Hematopoietic multipotent progenitor cell treated with erythropoietin and hydrocortisone succinate and interleukin-3 and kit ligand, for 15 days (in vitro differentiated cells): ENCODE results near the gene CD58.

Experiments
- DNase-seq: peaks from one replicate; pipeline ENCODE4 v3.0.0-alpha.2; 2015; ENCODE audit warnings: low spot score

Gene CD58

DNA sequence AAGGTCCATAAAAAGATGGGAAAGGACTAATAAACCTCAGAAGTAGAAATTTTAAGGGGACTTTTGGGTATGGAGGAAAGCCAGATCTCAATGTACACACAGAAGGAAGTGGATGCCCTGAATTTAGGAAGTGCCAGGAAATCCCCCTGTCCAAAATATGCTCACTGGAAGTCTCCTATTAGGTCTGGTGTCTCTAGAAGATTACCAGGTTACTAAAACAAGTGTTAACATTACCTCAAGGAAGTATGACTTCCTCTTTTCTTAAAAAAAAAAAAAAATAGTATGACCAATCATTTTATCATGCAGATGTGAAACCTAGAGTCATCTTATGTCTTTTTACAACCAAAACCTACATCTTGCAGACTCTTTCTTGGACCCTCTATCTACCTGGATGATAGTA, 30.7 kb downstream of the CD58 start:
- DNase-seq, result no peak

DNA sequence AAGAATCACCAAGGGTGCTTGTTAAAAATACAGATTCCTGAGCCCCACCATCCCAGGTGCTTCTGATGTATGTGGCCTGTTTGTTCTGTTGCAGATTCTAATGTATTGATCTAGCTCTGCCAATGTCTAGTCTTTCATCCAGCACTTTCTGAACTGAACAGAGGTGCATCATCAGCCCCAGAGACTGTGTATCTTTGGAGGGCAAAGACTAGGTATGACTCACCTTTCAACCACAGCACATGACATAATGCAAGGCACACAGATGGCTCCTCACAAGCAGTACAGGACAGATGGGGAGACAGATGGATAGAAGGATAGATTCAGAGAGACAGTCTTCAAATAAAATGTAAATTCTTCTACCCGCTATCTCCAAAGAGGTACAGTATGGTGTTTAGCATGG, 32.3 kb downstream of the CD58 start:
- DNase-seq, result peak; percentile 34

DNA sequence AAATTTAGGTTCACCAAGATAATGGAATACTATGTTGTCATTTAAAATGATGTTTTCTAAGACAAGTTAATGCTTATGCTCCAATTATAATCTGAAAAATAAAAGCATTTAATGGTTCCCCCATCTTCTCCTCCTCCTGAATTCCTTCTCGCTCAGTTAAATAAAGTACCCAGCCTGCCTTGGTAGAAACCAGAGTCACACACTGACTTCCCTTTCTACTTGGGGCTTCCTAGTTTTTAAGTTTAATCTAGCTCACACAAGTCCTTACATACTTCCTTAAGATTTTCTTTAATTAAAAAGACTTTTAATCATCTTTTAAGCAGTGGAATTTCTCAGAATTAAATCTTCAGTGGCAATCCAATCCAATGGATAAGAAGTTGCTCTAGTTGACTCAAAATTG, 32.9 kb downstream of the CD58 start:
- no peak for DNase-seq

DNA sequence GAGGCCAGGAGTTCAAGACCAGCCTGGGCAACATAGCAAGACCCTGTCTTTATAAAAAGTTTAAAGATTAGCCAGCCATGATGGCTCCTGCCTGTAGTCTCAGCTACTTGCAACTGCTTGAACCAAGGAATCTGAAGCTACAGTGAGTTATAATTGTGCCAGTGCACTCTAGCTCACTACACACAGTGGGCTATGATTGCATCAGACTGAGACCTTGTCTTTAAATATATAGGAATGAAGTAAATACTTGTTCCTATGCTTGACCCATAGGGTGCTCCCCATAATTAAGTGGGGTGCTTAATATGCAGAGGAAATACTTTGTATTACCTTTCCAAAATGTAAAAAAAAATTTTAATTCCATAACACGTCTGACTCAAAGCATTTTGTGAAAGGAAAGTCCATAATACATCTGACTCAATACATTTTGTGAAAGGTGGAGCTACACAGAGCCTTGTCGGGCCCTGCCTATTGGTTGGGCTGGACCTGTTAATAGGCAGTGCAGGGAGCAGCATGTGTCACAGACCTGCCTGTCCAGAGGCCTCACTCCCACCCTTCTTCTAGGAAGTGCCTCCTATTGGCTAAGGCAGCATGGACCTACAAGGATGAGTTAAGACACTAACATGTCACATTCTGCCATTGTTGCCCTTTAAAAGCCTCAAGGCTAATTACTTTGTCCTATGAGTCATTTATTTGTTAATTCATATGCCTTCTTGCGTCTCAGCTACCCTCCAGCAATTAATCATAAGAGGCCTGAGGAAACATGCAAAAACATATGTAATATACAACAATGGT, 33.6 kb downstream of the CD58 start:
- peak; percentile 22 for DNase-seq

DNA sequence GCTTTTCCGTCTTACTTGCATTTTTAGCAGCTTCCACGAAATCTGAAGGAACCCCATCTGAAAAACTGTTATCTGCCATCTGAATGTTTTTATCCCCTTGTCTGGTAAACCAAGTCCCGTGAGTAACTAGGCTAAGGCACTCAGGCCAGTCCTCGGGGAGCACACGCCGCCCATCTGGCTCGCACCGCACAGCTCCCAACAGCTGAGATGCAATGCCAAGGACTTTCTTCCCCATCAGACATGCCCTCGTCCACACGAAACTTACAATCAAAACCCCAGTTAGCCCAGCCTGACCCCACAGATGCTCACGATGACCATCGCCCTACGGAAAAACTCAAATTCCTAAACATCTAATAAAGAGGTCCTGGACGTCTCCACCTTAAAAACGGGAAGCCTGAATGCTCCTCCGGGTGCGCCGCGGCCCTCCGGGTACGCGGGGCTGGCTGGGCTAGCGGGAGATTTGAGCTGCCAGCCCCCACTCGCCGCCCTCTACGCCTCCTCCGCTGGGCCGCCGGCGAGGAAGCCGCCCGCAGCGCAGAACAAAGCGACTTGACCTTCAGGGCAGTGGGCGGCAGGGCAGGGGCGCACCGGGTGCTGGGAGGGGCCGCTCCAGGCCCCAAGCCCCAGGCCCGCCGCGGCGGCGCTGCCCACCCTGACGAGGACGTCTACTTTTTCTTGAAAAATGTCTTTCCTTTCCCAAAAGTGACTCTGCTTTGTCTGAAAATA, 36.6 kb downstream of the CD58 start:
- no peak for DNase-seq

DNA sequence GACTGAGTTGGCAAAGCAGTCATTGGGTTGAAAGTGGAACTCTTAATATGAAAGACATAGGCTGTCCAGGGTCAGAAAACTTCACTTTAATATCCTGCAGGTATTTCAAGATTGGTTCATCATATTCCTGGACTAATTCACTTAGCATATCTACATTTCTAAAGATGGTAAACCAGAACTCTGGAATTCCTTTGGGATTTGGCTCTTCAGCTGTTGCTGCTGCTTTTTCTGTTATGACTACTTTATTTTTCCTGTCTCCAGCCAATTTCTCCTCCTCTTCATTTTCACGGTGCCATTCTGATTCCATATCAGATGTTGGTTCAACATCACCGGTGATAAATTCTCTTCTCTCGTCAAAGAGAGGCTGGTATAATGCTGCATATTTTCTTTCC, 37.4 kb downstream of the CD58 start:
- DNase-seq, result no peak

DNA sequence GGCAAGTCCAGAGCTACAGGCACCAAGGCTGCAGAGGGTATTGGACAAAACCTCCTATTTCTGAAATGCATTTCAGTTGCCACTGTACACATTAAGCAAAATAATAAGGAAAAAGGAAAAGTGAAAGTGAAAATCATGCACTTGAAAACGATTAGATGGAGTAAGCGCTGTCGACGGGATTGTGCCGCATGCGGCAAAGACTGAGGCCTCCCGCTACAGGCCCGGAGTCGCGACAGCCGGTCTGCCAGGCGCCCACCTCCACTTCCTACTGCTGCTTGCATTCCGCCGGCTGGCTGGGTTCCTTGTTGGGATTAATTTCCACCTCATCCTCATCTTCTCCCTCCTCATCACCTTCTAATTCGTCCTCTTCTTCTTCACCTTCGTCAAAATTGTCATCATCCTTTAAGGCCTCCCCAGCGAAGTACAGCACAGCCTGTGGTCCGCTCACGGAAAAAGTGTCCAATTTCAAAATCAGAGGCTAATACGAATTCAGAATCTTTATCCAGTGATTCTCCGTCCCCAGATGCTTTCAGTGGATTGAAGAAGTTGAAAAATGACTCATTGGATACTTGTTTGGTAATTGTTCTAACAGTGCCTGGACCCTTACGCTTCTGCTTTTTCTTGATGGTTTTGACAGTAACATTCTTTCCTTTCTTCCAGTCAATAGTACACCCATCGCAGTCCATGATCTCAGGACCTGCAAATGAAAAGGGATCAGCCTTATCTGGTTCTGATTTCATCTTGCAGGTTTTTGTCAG, 38.0 kb downstream of the CD58 start:
- DNase-seq, result no peak

DNA sequence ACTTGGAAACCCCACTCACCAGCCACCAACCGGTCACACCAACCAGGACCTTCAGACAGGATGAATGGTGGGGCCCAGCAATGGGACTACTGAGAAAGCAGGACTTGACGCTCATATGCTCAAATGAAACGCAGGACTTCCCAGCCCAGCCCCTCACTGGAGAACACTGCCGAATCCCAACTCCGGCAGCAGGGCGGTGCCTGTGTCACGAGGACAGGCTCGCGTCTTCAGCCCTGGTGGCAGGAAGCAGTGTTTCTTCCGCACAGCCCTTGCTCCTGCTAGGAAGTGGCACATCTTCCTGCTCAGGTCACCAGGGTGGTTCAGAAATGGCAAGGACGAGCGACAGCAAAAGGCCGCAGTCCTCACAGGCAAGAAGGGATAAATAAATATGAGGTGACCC, 38.9 kb downstream of the CD58 start:
- no peak for DNase-seq

DNA sequence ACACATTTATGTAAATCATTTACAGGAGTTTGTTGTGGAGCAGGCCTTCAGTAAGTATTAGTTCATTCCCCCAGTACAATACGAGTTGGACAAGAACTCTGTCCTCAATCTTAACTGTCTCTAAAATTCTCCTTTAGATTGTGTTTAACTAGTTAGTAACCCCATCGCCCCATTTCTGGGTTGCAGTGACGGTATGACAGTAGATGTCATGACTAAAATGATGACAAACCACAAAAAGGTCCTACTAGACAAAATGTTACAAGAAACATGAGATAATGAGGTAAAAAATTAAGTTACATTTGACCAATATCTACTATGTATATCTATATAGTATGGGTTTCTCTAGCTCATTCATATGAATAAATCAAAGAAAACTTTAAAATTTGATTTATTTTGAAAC, 41.1 kb downstream of the CD58 start:
- DNase-seq, result no peak

DNA sequence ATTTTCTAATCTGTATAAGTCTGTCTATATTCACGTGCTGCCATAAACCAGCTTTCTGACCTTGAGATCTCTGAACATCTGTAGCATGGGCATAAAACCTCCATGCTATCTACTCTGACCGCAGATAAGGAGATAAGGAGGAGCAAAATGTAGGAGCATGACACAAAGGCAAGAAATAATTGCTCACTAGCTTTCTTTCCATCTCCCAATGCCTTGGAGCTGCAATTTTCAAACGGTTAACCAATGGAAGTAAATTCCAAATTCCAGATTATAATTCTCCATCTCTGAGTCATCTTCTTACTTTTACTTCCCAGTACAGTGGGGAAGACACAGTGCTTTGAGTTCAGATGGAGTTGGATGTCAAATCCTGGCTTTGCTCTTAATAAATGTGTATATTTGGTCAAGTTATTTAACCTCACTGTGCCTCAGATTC, 41.6 kb downstream of the CD58 start:
- no peak for DNase-seq

DNA sequence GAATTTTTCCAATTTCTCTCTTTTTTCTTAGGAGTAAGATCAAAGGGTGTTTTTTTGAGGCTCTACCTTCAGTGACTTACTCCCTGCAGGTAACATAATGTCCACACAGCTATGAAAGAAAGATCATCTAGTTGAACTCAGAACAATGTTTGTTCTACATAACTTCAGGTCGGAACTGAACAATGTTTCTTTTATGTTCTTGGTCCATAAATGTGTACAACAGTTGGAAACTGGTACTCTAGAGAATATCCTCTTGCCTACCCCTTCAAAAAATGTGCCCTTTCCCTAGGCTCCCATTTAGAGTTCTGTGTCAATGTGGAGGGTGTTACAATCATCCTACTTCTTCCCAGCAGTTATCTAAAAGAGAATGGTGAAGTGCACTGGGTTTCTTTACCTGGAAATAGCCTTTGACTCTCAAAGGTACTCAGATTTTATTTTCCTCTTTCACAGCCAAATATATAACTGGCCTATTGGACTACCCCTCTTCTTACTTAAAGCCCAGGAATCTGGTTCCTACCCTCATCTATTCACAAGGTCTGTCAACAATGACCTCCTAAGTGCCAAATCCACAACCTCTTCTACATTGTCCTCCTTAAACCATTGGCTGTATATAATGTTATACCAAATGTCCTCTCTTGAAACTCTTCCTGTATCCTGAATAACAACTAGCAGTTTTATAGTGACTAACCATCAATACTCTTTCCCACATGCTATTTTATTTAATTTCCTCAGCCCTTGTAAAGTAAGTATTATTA, 42.3 kb downstream of the CD58 start:
- DNase-seq, result no peak

DNA sequence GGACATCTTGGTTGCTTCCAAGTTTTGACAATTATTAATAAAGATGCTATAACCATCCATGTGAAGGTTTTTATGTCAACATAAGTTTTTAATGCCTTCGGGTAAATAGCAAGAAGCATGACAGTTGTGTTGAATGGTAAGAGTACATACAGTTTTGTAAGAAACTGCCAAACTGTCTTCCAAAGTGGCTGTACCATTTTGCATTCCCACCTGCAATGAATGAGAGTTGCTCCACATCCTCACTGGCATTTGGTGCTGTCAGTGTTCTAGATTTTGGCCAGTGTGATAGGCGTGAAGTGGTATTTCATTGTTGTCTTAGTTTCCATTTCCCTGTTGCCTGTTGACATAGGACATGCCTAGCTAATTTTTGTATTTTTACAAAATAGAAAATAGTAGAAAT, 45.4 kb downstream of the CD58 start:
- no peak for DNase-seq

DNA sequence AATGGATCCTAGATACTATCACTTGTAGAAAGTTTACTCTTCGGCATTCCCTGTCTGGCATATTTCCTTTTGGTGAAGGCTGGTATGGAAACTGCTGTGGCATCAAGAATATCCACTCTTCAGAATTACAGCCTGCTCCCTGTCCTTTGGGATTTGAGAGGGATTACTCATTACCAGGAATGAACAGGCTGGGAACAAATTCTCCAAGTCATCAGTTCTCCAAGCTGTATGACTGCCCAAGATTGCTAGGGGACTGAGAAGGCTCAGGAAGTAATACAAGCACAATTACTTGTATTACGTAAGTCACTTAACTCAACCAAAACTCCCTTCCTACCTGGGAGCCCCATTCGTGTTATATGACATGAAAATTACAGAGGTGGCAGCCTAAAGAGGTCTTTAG, 49.6 kb downstream of the CD58 start:
- DNase-seq, result no peak

DNA sequence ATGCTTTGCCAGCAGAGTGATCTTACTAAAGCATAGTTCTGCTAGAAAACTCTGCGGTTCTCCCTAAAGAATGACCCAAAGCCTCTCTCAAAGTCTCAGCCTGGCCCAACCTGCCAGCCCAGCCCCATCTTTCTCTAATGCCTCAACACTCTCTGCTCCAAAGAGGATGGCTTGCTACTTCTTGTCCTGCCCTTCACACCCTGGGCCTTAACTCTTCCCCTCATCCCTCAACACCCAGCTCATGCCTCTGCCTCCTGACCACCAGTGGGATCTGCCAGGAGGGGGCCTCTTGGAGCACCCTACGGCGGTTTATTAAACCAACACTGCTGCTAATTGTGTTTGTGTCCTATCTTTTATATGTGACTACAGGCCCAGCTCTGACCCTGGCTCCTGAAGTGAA, 52.4 kb downstream of the CD58 start:
- DNase-seq, result no peak

DNA sequence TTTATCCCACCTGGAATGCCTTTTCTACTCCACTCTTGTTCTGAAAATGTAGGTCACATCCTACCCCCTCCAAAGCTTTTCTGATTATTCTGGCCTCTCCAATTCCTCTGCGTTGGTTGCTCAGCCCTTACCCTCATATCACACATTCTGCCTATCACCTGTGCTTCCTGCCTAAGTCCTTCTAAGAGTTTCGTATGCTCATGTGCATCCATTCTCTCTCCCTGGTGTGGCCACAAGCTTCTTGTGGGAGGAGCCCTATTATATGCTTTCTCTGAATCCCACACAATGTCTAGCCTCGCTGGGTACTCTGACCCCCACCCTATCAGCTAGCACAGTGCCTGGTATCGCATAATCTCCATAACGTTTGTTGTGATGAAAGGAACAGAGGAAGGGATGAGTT, 54.2 kb downstream of the CD58 start:
- no peak for DNase-seq

DNA sequence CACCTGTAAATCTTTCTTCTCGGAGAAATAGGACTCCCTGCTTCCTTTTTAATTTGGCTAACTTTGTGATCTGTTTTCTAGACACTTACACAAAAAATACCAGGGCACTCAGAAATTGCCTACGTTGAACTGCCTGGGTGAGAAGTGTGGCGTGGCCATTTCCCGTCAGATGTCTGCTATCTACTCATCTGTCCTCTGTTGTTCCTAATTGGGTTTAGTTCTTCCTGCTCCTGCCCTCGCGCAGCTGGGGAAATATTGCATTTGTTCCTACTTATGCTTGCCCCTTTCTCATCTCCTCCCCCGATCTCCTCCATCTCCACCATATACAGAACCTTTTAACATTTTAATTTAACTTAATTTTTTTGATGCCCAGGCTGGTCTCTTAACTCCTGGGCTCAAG, 55.1 kb downstream of the CD58 start:
- DNase-seq, result no peak

DNA sequence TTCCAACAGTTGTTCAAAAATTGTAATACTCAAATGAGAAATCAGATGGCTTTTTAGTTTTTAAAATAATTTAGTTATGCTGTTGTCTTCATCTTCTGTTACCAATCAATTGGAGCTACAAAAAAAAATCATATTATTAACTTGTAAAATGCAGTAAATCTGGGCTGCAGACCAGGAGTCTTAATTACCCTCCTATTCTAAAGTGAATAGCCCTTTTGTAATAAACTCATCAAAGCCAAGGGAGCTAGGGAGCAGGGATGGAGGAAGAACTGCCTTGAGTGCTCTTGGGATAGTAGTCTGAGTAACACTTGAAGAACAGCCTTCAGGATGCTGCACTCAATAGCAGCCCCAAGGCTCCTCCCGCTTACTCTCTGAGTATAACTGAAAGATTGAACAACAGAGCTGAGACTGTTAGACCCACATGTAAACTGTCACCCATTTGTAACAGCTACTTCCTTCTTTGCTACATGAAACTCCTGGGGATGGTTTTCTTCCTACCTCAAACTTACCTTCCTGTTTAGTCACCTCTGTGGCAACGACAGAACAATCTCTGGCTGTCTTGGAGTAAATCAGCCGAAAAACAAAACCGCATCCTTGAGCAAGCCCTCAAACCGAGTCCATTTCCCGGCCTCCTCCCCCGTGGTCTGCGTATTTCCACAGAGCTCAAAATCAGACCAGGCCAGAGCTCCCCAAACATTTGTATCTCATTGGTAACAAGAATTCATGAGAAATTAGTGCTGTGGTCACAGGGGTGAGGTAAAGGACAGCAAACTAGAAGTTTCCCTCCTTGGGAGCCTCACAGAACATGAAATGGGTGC, 55.9 kb downstream of the CD58 start:
- DNase-seq, result no peak

DNA sequence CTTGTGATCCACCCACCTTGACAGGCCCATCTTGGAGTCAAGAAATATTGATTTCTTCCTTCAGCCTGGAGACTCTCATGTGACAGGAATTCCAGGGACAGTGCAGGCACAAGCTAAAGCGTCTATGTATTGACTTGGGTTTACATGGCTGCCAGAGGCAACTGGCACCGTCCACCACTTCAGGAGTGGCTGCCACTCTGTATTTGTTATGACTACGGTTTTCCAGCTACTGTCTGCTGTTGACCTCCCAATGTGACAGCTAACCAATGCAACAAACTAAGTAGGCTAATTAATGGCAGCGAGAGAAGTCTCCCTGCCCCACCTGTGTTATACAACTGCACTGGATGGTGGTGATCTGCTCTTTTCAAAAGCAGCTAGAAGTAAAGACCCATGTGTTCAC, 56.9 kb downstream of the CD58 start:
- DNase-seq, result no peak

DNA sequence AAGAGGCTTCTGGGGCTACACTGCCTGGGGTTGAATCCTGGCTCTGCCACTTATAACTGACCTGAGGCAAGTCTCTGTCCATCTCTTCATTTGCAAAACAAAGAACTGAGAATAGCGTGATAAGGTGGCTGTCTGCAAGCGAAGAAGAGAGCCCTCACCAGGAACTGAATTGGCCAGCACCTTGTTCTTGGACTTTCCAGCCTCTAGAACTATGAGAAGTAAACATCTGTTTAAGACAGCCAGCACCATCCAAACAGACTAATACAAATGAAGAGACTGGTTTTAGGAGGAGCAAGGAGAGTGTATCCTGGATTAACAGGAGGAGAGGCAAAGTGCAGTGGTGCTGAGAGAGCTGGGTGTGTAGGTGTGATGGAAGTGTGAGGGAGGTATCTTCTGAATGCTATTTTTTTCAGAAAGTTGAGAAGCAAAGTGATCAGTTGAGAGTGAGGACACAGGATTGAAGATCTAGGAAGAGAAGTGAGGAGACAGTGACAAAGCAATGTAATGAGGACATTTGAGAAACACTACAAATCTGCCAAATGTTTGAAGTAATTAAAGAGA, 59.3 kb downstream of the CD58 start:
- no peak for DNase-seq

DNA sequence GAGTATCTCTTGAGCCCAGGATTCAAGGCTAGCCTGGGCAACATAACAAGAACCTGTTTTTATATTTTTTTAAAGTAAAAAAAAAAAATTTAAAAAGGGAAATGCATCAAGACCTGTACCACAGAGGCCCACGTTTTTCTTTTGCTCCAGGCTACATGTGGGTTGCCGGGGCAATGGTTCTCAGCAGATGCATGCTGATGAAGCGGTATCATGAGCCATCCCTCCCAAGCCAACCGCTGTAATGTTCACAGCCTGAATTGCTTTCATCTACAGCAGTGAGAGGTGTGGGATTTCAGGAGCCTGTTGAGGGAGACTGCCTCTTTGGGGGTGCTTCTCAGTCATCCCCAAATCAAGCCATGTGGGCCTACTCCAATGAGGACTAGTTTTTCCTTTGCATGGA, 60.5 kb downstream of the CD58 start:
- DNase-seq, result no peak
